HG03095 (cell line): ENCODE results near the gene ATXN7L1.

Experiments
- ATAC-seq: cut with Tn5 transposase; IDR thresholded peaks from one replicate; pipeline ENCODE4 v1.9.1; 2021; ENCODE audit warnings: moderate library complexity; ENCODE audit not compliant: unreplicated experiment

The ATXN7L1 gene

GRCh38 chr7:105876091-105876963 is at the start of gene ATXN7L1:
ATXN7L1 (minus strand) TSS chr7:105876599; CDS start chr7:105876558, 41 bp downstream.
- peak; percentile 88 for ATAC-seq

- ATAC-seq: no peak
Observed at GRCh38 chr7:105926131-105926530, 49.7 kb upstream of the ATXN7L1 start.

- no peak for ATAC-seq
Observed at GRCh38 chr7:105924945-105925344, 48.5 kb upstream of the ATXN7L1 start.

GRCh38 chr7:105920766-105921165 is 44.4 kb upstream of the ATXN7L1 start:
- no peak for ATAC-seq

- ATAC-seq: no peak
Observed at GRCh38 chr7:105917659-105918058, 41.3 kb upstream of the ATXN7L1 start.

- no peak for ATAC-seq
Observed at GRCh38 chr7:105916603-105917002, 40.2 kb upstream of the ATXN7L1 start.

- ATAC-seq: no peak
Observed at GRCh38 chr7:105913947-105914346, 37.5 kb upstream of the ATXN7L1 start.

GRCh38 chr7:105911961-105912575 is 35.7 kb upstream of the ATXN7L1 start:
- ATAC-seq: no peak

- ATAC-seq: no peak
Observed at GRCh38 chr7:105910172-105910571, 33.8 kb upstream of the ATXN7L1 start.

- no peak for ATAC-seq
Observed at GRCh38 chr7:105909742-105910141, 33.3 kb upstream of the ATXN7L1 start.

GRCh38 chr7:105907129-105907846 is 30.9 kb upstream of the ATXN7L1 start:
- no peak for ATAC-seq

GRCh38 chr7:105906695-105907094 is 30.3 kb upstream of the ATXN7L1 start:
- no peak for ATAC-seq

- ATAC-seq: no peak
Observed at GRCh38 chr7:105905910-105906568, 29.6 kb upstream of the ATXN7L1 start.

GRCh38 chr7:105905209-105905909 is 29.0 kb upstream of the ATXN7L1 start:
- ATAC-seq: no peak

GRCh38 chr7:105904064-105904463 is 27.7 kb upstream of the ATXN7L1 start:
- no peak for ATAC-seq

GRCh38 chr7:105902325-105902911 is 26.0 kb upstream of the ATXN7L1 start:
- ATAC-seq: no peak

- ATAC-seq: no peak
Observed at GRCh38 chr7:105897999-105898398, 21.6 kb upstream of the ATXN7L1 start.

GRCh38 chr7:105896407-105896911 is 20.1 kb upstream of the ATXN7L1 start:
- ATAC-seq: no peak

GRCh38 chr7:105894131-105894530 is 17.7 kb upstream of the ATXN7L1 start:
- no peak for ATAC-seq

GRCh38 chr7:105892387-105892786 is 16.0 kb upstream of the ATXN7L1 start:
- ATAC-seq: no peak
